Tongue (tissue), 2 donors: ENCODE measurements around the gene SAMD4B. TPM values are rescaled to one million over a fixed set of nuclear protein-coding genes. Genes with fewer than 3 reads are reported as not detected.
"Not testable (repeated sequence)": the region's sequence is repeated elsewhere in the genome, so short reads cannot be mapped to it uniquely, and the experiment has no call there.

Experiments
- DNase-seq: peaks from one replicate; pipeline ENCODE4 v3.0.0-alpha.2; 2015
- total RNA-seq: library from RNA; depleted of rRNA; stranded (reverse); fragments of >200 nt; gene quantifications from one replicate; pipeline ENCODE4 v1.2.3, GENCODE V29; 2014

The SAMD4B gene
- total RNA-seq, 1 donor from 2014 or later, result 36.4 TPM

DNA sequence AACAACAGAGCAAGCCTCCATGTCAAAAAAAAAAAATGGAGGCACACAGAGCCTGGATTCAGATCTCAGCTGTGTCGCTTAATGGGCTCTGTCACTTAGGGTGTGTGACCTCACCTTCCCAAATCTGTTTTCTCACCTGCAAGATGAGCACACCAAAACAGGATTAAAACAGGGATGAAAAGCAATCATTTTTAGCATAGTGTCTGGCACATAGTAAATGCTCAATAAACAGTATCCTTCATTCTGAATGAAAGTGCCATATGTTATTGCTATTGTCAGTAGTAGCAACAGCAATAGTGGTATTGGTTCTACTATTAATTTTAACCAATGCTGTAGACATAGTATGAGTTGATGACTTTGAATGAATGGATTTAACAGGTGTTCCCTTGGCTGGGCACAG is 23.3 kb downstream of the SAMD4B start:
- DNase-seq, result no peak

- no peak for DNase-seq
Observed at GRCh38 chr19:39369200-39369599, 27.0 kb downstream of the SAMD4B start.

DNA sequence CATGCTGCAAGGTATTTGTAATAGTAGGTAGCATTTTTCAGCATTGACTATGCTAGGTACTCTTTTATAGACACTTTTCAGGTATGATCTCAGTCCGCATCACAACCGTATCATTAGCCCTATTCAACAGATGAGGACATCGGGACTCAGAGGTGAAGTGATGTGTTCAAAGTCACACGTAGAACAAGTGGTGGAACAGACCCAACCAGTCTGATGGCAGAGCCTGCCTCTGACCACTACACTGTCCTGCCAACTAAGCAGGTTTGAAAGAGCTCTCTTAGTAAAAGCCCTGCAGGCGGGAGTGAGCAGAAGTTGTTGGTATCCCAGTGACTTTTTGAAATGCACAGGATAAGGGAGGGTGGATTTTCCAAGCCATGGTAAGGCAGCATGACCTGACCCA is 28.5 kb downstream of the SAMD4B start:
- DNase-seq, result no peak

GRCh38 chr19:39372047-39372802 is 30.0 kb downstream of the SAMD4B start:
- DNase-seq, result peak; percentile 66

DNA sequence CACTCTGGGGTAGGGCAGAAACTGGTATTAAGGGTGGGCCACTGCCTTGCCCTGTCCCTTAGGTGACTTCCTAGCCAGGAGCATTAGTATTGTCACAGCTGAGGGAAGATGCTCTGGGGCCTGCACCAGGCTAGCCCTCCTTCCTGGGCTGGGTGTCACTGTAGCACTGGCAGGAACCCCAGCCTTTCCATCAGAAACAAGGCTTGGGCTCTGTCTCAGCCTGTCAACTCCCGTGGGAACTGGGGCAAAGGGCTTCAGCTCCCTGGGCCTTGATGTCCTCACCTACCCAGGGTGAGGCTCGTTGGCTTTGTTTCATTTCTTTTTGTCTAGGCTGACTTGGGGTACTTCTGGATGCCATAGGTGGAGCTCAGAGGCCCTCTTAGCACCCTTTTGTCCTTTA is 30.7 kb downstream of the SAMD4B start:
- no peak for DNase-seq

GRCh38 chr19:39375929-39376328 is 33.7 kb downstream of the SAMD4B start:
- no peak for DNase-seq

GRCh38 chr19:39377373-39378362 is 35.4 kb downstream of the SAMD4B start:
- DNase-seq, result no peak

GRCh38 chr19:39379366-39379765 is 37.1 kb downstream of the SAMD4B start:
- DNase-seq, result not testable (repeated sequence)

GRCh38 chr19:39379865-39380396 is 37.7 kb downstream of the SAMD4B start:
- no peak for DNase-seq

GRCh38 chr19:39380521-39381502 is 38.6 kb downstream of the SAMD4B start:
- no peak for DNase-seq

DNA sequence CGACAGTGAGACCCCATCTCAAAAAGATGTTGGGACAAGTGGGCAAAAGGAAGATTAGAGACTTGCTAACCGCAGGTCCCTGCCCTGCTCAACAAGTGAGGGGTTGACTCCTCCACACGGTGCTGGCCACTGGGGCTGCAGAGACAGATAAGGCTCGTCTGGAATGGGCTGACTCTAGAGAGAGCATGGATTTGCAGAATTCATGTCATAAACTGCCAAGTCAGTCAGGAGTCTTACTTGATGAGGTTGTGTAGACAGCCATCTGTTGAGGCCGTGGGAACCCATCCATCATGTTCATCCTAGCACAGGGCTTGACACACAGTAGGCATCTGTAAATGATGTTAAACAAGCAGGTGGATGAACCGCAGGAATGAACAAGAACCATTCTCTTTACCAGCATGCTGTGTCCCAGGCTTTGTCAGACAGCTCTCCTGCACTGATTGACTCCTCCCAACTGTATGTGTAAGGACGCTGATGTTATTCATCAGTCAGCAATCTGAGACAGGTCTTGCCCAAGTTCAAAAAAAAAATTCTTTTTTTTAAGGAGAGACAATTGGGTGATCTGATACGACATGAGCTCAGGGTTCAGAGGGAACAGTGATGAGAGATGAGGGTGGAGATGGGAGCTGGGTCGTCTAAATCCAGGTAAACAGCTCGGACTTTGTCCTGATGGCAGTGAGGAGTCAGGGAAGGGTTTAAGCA is 39.8 kb downstream of the SAMD4B start:
- no peak for DNase-seq

- DNase-seq, result no peak
Observed at GRCh38 chr19:39382991-39383828, 41.0 kb downstream of the SAMD4B start.

DNA sequence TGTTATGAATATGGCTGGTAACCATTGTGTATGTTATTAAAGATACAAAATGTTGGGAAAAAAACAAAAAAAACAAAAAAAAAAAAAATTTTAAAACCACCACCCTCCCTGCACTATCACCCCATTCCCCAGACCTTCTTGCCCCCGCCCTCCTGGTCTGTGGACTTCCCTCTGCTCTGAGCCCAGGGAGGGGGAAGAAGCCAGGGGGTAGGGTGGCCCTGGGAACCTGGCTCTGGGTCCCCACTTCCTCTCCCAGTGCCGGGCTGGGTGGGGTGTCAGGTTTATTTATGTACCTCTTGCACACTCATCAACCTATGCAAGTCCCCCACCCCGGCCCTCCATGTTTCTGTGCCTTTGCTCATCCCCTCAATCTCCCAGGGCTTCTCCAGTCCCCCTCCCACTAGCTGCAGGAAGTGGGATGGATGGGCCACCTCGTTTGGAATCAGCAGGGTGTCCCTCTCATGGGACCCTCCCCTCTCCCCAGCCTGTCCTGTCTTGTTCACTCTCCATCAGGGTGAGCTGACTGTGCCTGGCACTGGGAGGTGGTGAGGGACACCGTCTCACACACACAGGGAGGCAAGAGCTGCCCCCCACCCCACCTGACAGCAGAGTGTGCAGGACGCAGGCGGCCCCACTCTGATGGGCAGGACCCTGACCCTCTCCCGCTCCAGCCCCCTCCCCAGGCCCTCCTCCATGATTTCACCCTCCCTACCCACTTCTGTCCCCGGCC is 42.8 kb downstream of the SAMD4B start:
- no peak for DNase-seq

- no peak for DNase-seq
Observed at GRCh38 chr19:39385629-39386411, 43.6 kb downstream of the SAMD4B start.

- no peak for DNase-seq
Observed at GRCh38 chr19:39386557-39386956, 44.3 kb downstream of the SAMD4B start.

- DNase-seq, result no peak
Observed at GRCh38 chr19:39388657-39389056, 46.4 kb downstream of the SAMD4B start.

GRCh38 chr19:39389631-39390414 is 47.6 kb downstream of the SAMD4B start:
- no peak for DNase-seq

GRCh38 chr19:39390451-39390750 is 48.2 kb downstream of the SAMD4B start:
- no peak for DNase-seq
